ENCODE results near the gene POLH. TPM values are rescaled to one million over a fixed set of nuclear protein-coding genes. Genes with fewer than 3 reads are reported as not detected.
"Not testable (repeated sequence)": the region's sequence is repeated elsewhere in the genome, so short reads cannot be mapped to it uniquely, and the experiment has no call there.

Gene POLH
- total and polyA plus RNA-seq, 2 experiments from 2014 or later, result 5.8 to 7.9 TPM

GRCh38 chr6:43589564-43589963, 13.6 kb downstream of the POLH start:
- peaks cover 15% of the 10 kb centered on the region; the same call in 1 of the 2 replicates for H3K36me3 ChIP-seq (ENCODE audit: insufficient read depth)
- not testable (repeated sequence) for H4K20me1 ChIP-seq (replicated peaks; ENCODE audit: insufficient read depth); H3K4me1 ChIP-seq (ENCODE audit: insufficient read depth); H3K9me2 ChIP-seq (ENCODE audit: insufficient read depth); H3K9me3 Mint-ChIP-seq; H3K4me3 Mint-ChIP-seq; H3F3A ChIP-seq (replicated peaks; ENCODE audit: low read depth); H3K4me3 ChIP-seq; ATAC-seq; DNase-seq (ENCODE audit: low spot score); H3K79me2 ChIP-seq (replicated peaks; ENCODE audit: insufficient read depth); H3K27me3 ChIP-seq (ENCODE audit: insufficient read depth); H3K27me3 Mint-ChIP-seq (ENCODE audit: insufficient read depth, low read depth, poor library complexity); H2AFZ ChIP-seq; H3K4me2 ChIP-seq; H3K27ac Mint-ChIP-seq; H3K27ac ChIP-seq (ENCODE audit: low read depth); H3K4me1 Mint-ChIP-seq
- peaks cover 33% of the 10 kb centered on the region for H3K36me3 Mint-ChIP-seq (ENCODE audit: low read depth)

GRCh38 chr6:43593938-43594337, 18.0 kb downstream of the POLH start:
- ATAC-seq, result no peak
- Histone ChIP-seq H3K79me2 (replicated peaks; ENCODE audit: insufficient read depth) (no peaks in the 10 kb centered on the region), H4K20me1 (replicated peaks; ENCODE audit: insufficient read depth) (no peaks in the 10 kb centered on the region), H3K27me3 (ENCODE audit: insufficient read depth) (no peaks in the 10 kb centered on the region), H2AFZ (no peak overlapping the region), H3K27ac (ENCODE audit: low read depth) (no peak overlapping the region), H3K4me1 (ENCODE audit: insufficient read depth) (no peaks in the 10 kb centered on the region), H3K9me2 (ENCODE audit: insufficient read depth) (no peaks in the 10 kb centered on the region), H3K4me2 (no peak overlapping the region), H3K4me3 (no peak overlapping the region), H3F3A (replicated peaks; ENCODE audit: low read depth) (no peaks in the 10 kb centered on the region), H3K36me3 (ENCODE audit: insufficient read depth) (peaks cover 4% of the 10 kb centered on the region; the same call in 1 of the 2 replicates)
- no peaks in the 10 kb centered on the region for H3K27me3 Mint-ChIP-seq (ENCODE audit: insufficient read depth, low read depth, poor library complexity)
- no peaks in the 10 kb centered on the region for H3K9me3 Mint-ChIP-seq
- no peak overlapping the region for H3K27ac Mint-ChIP-seq
- no peak overlapping the region for H3K4me3 Mint-ChIP-seq
- no peaks in the 10 kb centered on the region for H3K4me1 Mint-ChIP-seq
- H3K36me3 Mint-ChIP-seq (ENCODE audit: low read depth), result peaks cover 20% of the 10 kb centered on the region; the same call in 2 of the 3 replicates
- no peak for DNase-seq (ENCODE audit: low spot score)
- no peak for TF ChIP-seq POLR2AphosphoS5 (IDR thresholded peaks at IDR 0.05; ENCODE audit: low read depth)
- no peak for TF ChIP-seq ZNF114 (CRISPR knock-in tag; IDR thresholded peaks at IDR 0.05)
- no peak for TF ChIP-seq EZH2 (IDR thresholded peaks at IDR 0.05; ENCODE audit: low read depth, unreplicated experiment)
- no peak for TF ChIP-seq ZNF331 (CRISPR knock-in tag; IDR thresholded peaks at IDR 0.05; ENCODE audit: low read depth)
- TF ChIP-seq NANOG (IDR thresholded peaks at IDR 0.05; ENCODE audit: borderline replicate concordance), result no peak
- no peak for TF ChIP-seq JUNB (IDR thresholded peaks at IDR 0.05; ENCODE audit: unreplicated experiment)
- TF ChIP-seq ZNF462 (CRISPR knock-in tag; IDR thresholded peaks at IDR 0.05), result no peak
- no peak for TF ChIP-seq STAT1 (IDR thresholded peaks at IDR 0.05; ENCODE audit: unreplicated experiment)
- no peak for TF ChIP-seq ETS1 (IDR thresholded peaks at IDR 0.05)
- TF ChIP-seq REST (IDR thresholded peaks at IDR 0.05; ENCODE audit: unreplicated experiment), result no peak
- no peak for TF ChIP-seq CREB1 (CRISPR knock-in tag; IDR thresholded peaks at IDR 0.05; ENCODE audit: low read depth)
- no peak for TF ChIP-seq EZH2phosphoT487 (IDR thresholded peaks at IDR 0.05; ENCODE audit: unreplicated experiment)

Data from GM23338 (cell line).